AG08395 (cell line): ENCODE results near the gene SPTSSA.
"Not testable (repeated sequence)": the region's sequence is repeated elsewhere in the genome, so short reads cannot be mapped to it uniquely, and the experiment has no call there.

Source experiments
- DNase-seq: peaks from one replicate; pipeline ENCODE4 v3.0.0; 2012; ENCODE audit warnings: mixed read lengths, low spot score

The SPTSSA gene

GRCh38 chr14:34462132-34462893, at the start of gene SPTSSA:
Gene SPTSSA, minus strand, starts transcription at chr14:34462240. Its CDS starts 33 bp downstream, at chr14:34462207.
- DNase-seq, result peak; percentile 96

- DNase-seq, result no peak
Measured at GRCh38 chr14:34507884-34508283, 45.8 kb upstream of the SPTSSA start.

- DNase-seq, result no peak
Measured at GRCh38 chr14:34507459-34507858, 45.4 kb upstream of the SPTSSA start.

- not testable (repeated sequence) for DNase-seq
Measured at GRCh38 chr14:34505124-34505491, 43.1 kb upstream of the SPTSSA start.

GRCh38 chr14:34504027-34504426, 42.0 kb upstream of the SPTSSA start:
- not testable (repeated sequence) for DNase-seq

GRCh38 chr14:34502545-34503225, 40.6 kb upstream of the SPTSSA start:
- DNase-seq, result no peak

GRCh38 chr14:34502001-34502400, 40.0 kb upstream of the SPTSSA start:
- no peak for DNase-seq

- no peak for DNase-seq
Measured at GRCh38 chr14:34501004-34501580, 39.1 kb upstream of the SPTSSA start.

GRCh38 chr14:34498684-34499412, 36.8 kb upstream of the SPTSSA start:
- no peak for DNase-seq

- DNase-seq, result peak; percentile 98
Measured at GRCh38 chr14:34496679-34497513, 34.9 kb upstream of the SPTSSA start.

- no peak for DNase-seq
Measured at GRCh38 chr14:34496007-34496678, 34.1 kb upstream of the SPTSSA start.

GRCh38 chr14:34489324-34489723, 27.3 kb upstream of the SPTSSA start:
- DNase-seq, result no peak

- DNase-seq, result no peak
Measured at GRCh38 chr14:34488528-34488927, 26.5 kb upstream of the SPTSSA start.

- DNase-seq, result no peak
Measured at GRCh38 chr14:34484726-34485125, 22.7 kb upstream of the SPTSSA start.

- DNase-seq, result no peak
Measured at GRCh38 chr14:34482463-34482862, 20.4 kb upstream of the SPTSSA start.

- DNase-seq, result no peak
Measured at GRCh38 chr14:34479694-34480093, 17.7 kb upstream of the SPTSSA start.

- no peak for DNase-seq
Measured at GRCh38 chr14:34478261-34478660, 16.2 kb upstream of the SPTSSA start.

GRCh38 chr14:34476036-34476435, 14.0 kb upstream of the SPTSSA start:
- not testable (repeated sequence) for DNase-seq

GRCh38 chr14:34475163-34475562, 13.1 kb upstream of the SPTSSA start:
- no peak for DNase-seq

- no peak for DNase-seq
Measured at GRCh38 chr14:34474187-34474679, 12.2 kb upstream of the SPTSSA start.
